Endothelial cell of umbilical vein (primary cell): ENCODE measurements around the gene UBXN2A. TPM values are rescaled to one million over a fixed set of nuclear protein-coding genes. Genes with fewer than 3 reads are reported as not detected.
"Not testable (repeated sequence)": the region's sequence is repeated elsewhere in the genome, so short reads cannot be mapped to it uniquely, and the experiment has no call there.

Source experiments
- BruUV-seq: library from RNA; stranded (reverse); fragments of 400-500 nt; replicated peaks from 2 replicates; lab custom pipeline; 2021; lab: Mats Ljungman, UMichigan
- CTCF ChIA-PET: fragments of 300-600, 350-600 bp; sonication (Branson Sonifier 250); formaldehyde crosslinking; loops from one replicate; lab custom pipeline; 2021; ENCODE audit warnings: antibody characterized with exemption, inconsistent platforms; lab: Charles Lee
- POLR2A ChIA-PET: fragments of 300-600, 350-600 bp; sonication (Branson Sonifier 250); formaldehyde crosslinking; loops from one replicate; lab custom pipeline; 2021; ENCODE audit warnings: antibody characterized with exemption, inconsistent platforms; lab: Charles Lee
- DNase-seq: peaks from one replicate; pipeline ENCODE4 v3.0.0-alpha.2; 2011; ENCODE audit warnings: low read depth, low spot score
- FAIRE-seq: peaks from 2 replicates; lab custom pipeline; 2011; peaks lifted over from hg19 to GRCh38; lab: Jason Lieb, UNC
- H2AFZ ChIP-seq: 2 replicates; pipeline ENCODE4 v1.6.0; 2012; ENCODE audit warnings: low read depth, low read length, control low read depth, inconsistent platforms
- H3K27ac ChIP-seq: 2 replicates; pipeline ENCODE4 v1.5.1; 2011; ENCODE audit warnings: low read depth, mild to moderate bottlenecking, control low read depth, low read length, moderate library complexity; ENCODE audit not compliant: insufficient read depth
- H3K27me3 ChIP-seq, 2 experiments: 2 replicates each; pipeline versions ENCODE4 v1.6.0 to v1.6.1; 2011; ENCODE audit warnings: low read length in 2 of 2, mixed read lengths in 1 of 2; ENCODE audit not compliant: control insufficient read depth in 2 of 2, insufficient read depth in 2 of 2
- H3K36me3 ChIP-seq, 2 experiments: 2 replicates in 1 of 2; 3 replicates in 1 of 2; pipeline ENCODE4 v1.5.1; 2011; ENCODE audit warnings: low read length in 2 of 2, mild to moderate bottlenecking in 1 of 2, moderate library complexity in 1 of 2; ENCODE audit not compliant: control insufficient read depth in 2 of 2, insufficient read depth in 2 of 2; ENCODE audit errors: extremely low read depth in 1 of 2
- H3K4me1 ChIP-seq: 3 replicates; pipeline ENCODE4 v1.5.1; 2011; ENCODE audit warnings: mild to moderate bottlenecking, low read length; ENCODE audit not compliant: control insufficient read depth, insufficient read depth; ENCODE audit errors: extremely low read depth
- H3K4me2 ChIP-seq: 2 replicates; pipeline ENCODE4 v1.6.1; 2011; ENCODE audit warnings: low read length, control low read depth, mixed read lengths; ENCODE audit not compliant: insufficient read depth
- H3K4me3 ChIP-seq, 3 experiments: fragments of 200-600 bp in 1 of 3; sonication (generic), shearing (Covaris generic) in 1 of 3; replicated peaks in 1 of 3; 2 replicates each; pipeline ENCODE4 v1.5.1; 2011 to 2016; ENCODE audit warnings: control low read depth in 3 of 3, low read length in 3 of 3, mild to moderate bottlenecking in 2 of 3, inconsistent platforms in 1 of 3, low read depth in 1 of 3, moderate library complexity in 1 of 3; ENCODE audit not compliant: insufficient read depth in 1 of 3
- H3K79me2 ChIP-seq: 2 replicates; pipeline ENCODE4 v1.6.0; 2012; ENCODE audit warnings: low read length, inconsistent platforms; ENCODE audit not compliant: control insufficient read depth, insufficient read depth
- H3K9ac ChIP-seq: replicated peaks from 2 replicates; pipeline ENCODE3; 2011; ENCODE audit warnings: low read length, control low read depth; ENCODE audit not compliant: insufficient read depth; ENCODE audit errors: extremely low read depth
- H3K9me1 ChIP-seq: replicated peaks from 3 replicates; pipeline ENCODE4 v1.6.0; 2011; ENCODE audit warnings: mild to moderate bottlenecking, low read length; ENCODE audit not compliant: control insufficient read depth, insufficient read depth; ENCODE audit errors: extremely low read depth
- H3K9me3 ChIP-seq: replicated peaks from 2 replicates; pipeline ENCODE4 v1.5.1; 2012; ENCODE audit warnings: low read length, inconsistent platforms; ENCODE audit not compliant: control insufficient read depth, insufficient read depth
- H4K20me1 ChIP-seq: replicated peaks from 2 replicates; pipeline ENCODE3; 2011; ENCODE audit warnings: mild to moderate bottlenecking, low read length; ENCODE audit not compliant: control insufficient read depth, insufficient read depth; ENCODE audit errors: extremely low read depth
- EZH2 ChIP-seq: IDR thresholded peaks from 2 replicates; pipeline ENCODE4 v1.6.1; 2012; ENCODE audit warnings: borderline replicate concordance, low read depth, mild to moderate bottlenecking, moderate library complexity, low read length, inconsistent platforms; ENCODE audit not compliant: severe bottlenecking
- FOS ChIP-seq: IDR thresholded peaks from 2 replicates; pipeline ENCODE4 v1.6.1; 2011; ENCODE audit warnings: mild to moderate bottlenecking, low read length, moderate library complexity, borderline replicate concordance; ENCODE audit not compliant: insufficient read depth
- GATA2 ChIP-seq: IDR thresholded peaks from 2 replicates; pipeline ENCODE4 v1.7.0; 2011; ENCODE audit warnings: low read depth, mild to moderate bottlenecking, moderate library complexity, mixed read lengths, low read length; ENCODE audit not compliant: insufficient read length, insufficient read depth
- JUN ChIP-seq: IDR thresholded peaks from 2 replicates; pipeline ENCODE4 v1.6.1; 2011; ENCODE audit warnings: borderline replicate concordance, low read depth; ENCODE audit not compliant: insufficient read length, insufficient read depth
- MYC ChIP-seq: IDR thresholded peaks from one replicate; pipeline ENCODE4 v1.6.1; 2011; ENCODE audit warnings: mild to moderate bottlenecking, low read depth, low read length
- POLR2A ChIP-seq: IDR thresholded peaks from 2 replicates; pipeline ENCODE4 v1.6.1; 2012; ENCODE audit warnings: low read depth, mild to moderate bottlenecking, control low read depth, low read length
- POLR2AphosphoS5 ChIP-seq: IDR thresholded peaks from 2 replicates; pipeline ENCODE4 v1.6.1; 2012; ENCODE audit warnings: low read depth, mild to moderate bottlenecking, control low read depth, low read length, moderate library complexity; ENCODE audit not compliant: insufficient read depth
- dilution Hi-C: fragments of 300-500 bp; cut with MboI; formaldehyde crosslinking; loops from one replicate; pipeline ENCODE4 v1.15.0; 2019; ENCODE audit warnings: low sequenced_read_pairs; ENCODE audit not compliant: extremely low pct_ligation_motif_present
- intact Hi-C: fragments of 100-400 bp; cut with micrococcal nuclease; formaldehyde crosslinking; loops from one replicate; pipeline ENCODE4 v1.10.0; 2022
- polyA plus RNA-seq, 4 experiments: library from polyadenylated mRNA; depleted of rRNA in 3 of 4; stranded (reverse) in 3 of 4; unstranded in 1 of 4; fragments of >200 nt; gene quantifications; 2 replicates each; pipeline versions ENCODE4 v1.2.1 to v1.2.3, GENCODE V29; 2011 to 2012; ENCODE audit warnings: missing spikeins in 1 of 4
- total RNA-seq: library from RNA; stranded (reverse); gene quantifications from 2 replicates; pipeline ENCODE4 v1.2.3, GENCODE V29; 2021
- TF ChIP-seq, protein P1 (sequence below): IDR thresholded peaks from 2 replicates; pipeline ENCODE4 v1.6.1; 2011; ENCODE audit not compliant: insufficient read depth, insufficient read length
- TF ChIP-seq, protein P2 (sequence below), 2 donors: IDR thresholded peaks; 1 replicate in 1 of 2; 2 replicates in 1 of 2; pipeline ENCODE4 v1.5.1; 2011; ENCODE audit warnings: low read length in 2 of 2, mild to moderate bottlenecking in 2 of 2, moderate library complexity in 2 of 2, control low read depth in 1 of 2, inconsistent platforms in 1 of 2, low read depth in 1 of 2; ENCODE audit not compliant: insufficient read depth in 1 of 2; ENCODE audit errors: extremely low read depth in 1 of 2

Gene UBXN2A
- total and polyA plus RNA-seq, 2 donors (not counting 3 experiments of a cell fraction or from before 2014, with no cell fraction given): 3.6 to 19.0 TPM

DNA sequence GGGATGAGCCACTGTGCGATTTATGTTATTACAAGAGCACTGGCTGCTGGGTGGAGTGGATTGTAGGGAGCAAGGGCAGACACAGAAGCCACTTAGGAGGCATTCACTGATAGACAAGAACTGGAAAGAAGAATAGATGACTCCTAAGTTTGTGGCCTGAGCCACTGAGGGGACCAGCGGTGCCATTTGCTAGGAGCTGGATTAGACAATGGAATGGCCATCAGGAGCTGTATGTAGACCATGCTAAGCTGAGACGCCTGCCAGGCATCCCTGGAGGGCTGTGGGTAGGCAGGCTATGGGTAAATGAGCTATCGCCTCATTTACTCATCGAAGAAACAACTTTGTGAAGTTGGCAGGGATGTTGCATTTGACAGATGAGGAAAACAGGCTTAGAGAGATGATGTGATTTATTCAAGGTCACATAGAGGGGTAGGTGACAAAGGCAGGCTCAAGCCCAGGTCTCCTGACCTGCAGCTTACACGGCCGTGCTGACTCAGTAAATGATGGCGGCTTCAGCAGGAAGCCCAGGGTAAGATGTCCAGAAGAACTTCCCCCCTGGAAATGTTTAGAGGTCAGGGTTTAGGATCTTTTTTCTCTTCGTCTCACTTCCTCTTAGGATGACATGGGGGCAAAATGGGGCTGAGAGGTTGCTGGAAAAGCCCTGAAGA lies 72.4 kb downstream of the UBXN2A start:
- POLR2A ChIA-PET: no interaction called here
- peak overlapping the region; percentile 30 for H2AFZ ChIP-seq
- H3K4me1 ChIP-seq: peaks cover 27% of the 10 kb centered on the region
- dilution Hi-C loops: no loop called here
- peak; percentile 38 for FAIRE-seq
- no TSS peak for BruUV-seq
- H3K9me1 ChIP-seq: no peaks in the 10 kb centered on the region
- intact Hi-C loops: no loop called here
- H3K4me2 ChIP-seq: no peak overlapping the region
- no peaks in the 10 kb centered on the region for H4K20me1 ChIP-seq
- CTCF ChIA-PET: interaction anchor here (1.0 to 1.7 kb wide), 3 partner anchors 17 to 188 kb away, joined by 3 read pairs; no protein-coding TSS in a partner anchor
- H3K27me3 ChIP-seq: no peaks in the 10 kb centered on the region
- no peaks in the 10 kb centered on the region for H3K36me3 ChIP-seq
- no peak overlapping the region for H3K27ac ChIP-seq
- no peak for DNase-seq
- TF ChIP-seq POLR2A (no peak), JUN (no peak), MYC (no peak), POLR2AphosphoS5 (no peak), GATA2 (no peak), FOS (no peak), EZH2 (no peak)
- TF ChIP-seq, protein P1, sequence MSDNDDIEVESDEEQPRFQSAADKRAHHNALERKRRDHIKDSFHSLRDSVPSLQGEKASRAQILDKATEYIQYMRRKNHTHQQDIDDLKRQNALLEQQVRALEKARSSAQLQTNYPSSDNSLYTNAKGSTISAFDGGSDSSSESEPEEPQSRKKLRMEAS: no peak
- TF ChIP-seq, protein P2, sequence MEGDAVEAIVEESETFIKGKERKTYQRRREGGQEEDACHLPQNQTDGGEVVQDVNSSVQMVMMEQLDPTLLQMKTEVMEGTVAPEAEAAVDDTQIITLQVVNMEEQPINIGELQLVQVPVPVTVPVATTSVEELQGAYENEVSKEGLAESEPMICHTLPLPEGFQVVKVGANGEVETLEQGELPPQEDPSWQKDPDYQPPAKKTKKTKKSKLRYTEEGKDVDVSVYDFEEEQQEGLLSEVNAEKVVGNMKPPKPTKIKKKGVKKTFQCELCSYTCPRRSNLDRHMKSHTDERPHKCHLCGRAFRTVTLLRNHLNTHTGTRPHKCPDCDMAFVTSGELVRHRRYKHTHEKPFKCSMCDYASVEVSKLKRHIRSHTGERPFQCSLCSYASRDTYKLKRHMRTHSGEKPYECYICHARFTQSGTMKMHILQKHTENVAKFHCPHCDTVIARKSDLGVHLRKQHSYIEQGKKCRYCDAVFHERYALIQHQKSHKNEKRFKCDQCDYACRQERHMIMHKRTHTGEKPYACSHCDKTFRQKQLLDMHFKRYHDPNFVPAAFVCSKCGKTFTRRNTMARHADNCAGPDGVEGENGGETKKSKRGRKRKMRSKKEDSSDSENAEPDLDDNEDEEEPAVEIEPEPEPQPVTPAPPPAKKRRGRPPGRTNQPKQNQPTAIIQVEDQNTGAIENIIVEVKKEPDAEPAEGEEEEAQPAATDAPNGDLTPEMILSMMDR (IDR thresholded peaks at IDR 0.05; ENCODE audit: extremely low read depth in 1 of 2, insufficient read depth in 1 of 2, low read depth in 1 of 2, low read length in 2 of 2): no peak
- H3K9me3 ChIP-seq: no peaks in the 10 kb centered on the region
- H3K79me2 ChIP-seq: no peaks in the 10 kb centered on the region
- H3K4me3 ChIP-seq: no peak overlapping the region
- H3K9ac ChIP-seq: no peak overlapping the region

DNA sequence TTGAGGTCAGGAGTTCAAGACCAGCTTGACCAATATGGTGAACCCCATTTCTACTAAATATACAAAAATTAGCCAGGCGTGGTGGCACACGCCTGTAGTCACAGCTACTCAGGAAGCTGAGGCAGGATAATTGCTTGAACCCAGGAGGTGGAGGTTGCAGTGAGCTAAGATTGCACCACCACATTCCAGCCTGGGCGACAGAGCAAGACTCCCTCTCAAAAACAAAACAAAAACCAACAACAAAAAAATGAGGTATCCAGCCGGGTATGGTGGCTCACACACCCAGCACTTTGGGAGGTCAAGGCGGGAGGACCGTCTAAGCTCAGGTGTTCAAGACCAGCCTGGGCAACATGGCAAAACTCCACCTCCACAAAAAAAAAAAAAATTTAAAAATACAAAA lies 74.6 kb downstream of the UBXN2A start:
- H3K4me1 ChIP-seq: peaks cover 27% of the 10 kb centered on the region
- FAIRE-seq: peak; percentile 57
- H3K36me3 ChIP-seq, BruUV-seq, DNase-seq, H3K79me2 ChIP-seq, H3K9me1 ChIP-seq, H2AFZ ChIP-seq, dilution Hi-C loops, H4K20me1 ChIP-seq, H3K4me3 ChIP-seq, H3K27me3 ChIP-seq, H3K9me3 ChIP-seq: not testable (repeated sequence)
- peak overlapping the region; percentile 80 for H3K27ac ChIP-seq
- ChIA-PET CTCF (interaction anchor here (1.1 to 1.9 kb wide), 2 partner anchors 27 to 190 kb away, joined by 3 to 7 read pairs; no protein-coding TSS in a partner anchor), POLR2A (interaction anchor here (0.7 to 1.4 kb wide), 2 partner anchors 8 to 70 kb away, joined by 3 to 5 read pairs; partner anchors contain the start of gene TP53I3)
- intact Hi-C loops: loop anchor here (1.0 to 2.0 kb wide), 3 partner anchors 32 to 88 kb away; partner anchors contain the start of genes ATAD2B, SF3B6 and WDCP
- peak overlapping the region; percentile 15 for H3K9ac ChIP-seq
- H3K4me2 ChIP-seq: peak overlapping the region; percentile 31
